Activated CD8-positive, alpha-beta T cell treated with anti-CD3 and anti-CD28 coated beads for 36 hours (primary cell): ENCODE measurements around the gene SND1. TPM values are rescaled to one million over a fixed set of nuclear protein-coding genes. Genes with fewer than 3 reads are reported as not detected.
"Not testable (repeated sequence)": the region's sequence is repeated elsewhere in the genome, so short reads cannot be mapped to it uniquely, and the experiment has no call there.

Experiments used
- ATAC-seq: fragments of 200-7000 bp; cut with Tn5 transposase; one replicate; pipeline ENCODE4 v1.10.0; 2021; ENCODE audit warnings: mild to moderate bottlenecking, moderate library complexity
- CTCF ChIA-PET: fragments of 350-600 bp; sonication (Branson Sonifier 250); formaldehyde crosslinking; loops from one replicate; lab custom pipeline; 2021; ENCODE audit warnings: antibody characterized with exemption; lab: Charles Lee
- POLR2A ChIA-PET: fragments of 350-600 bp; sonication (Branson Sonifier 250); formaldehyde crosslinking; loops from one replicate; lab custom pipeline; 2021; ENCODE audit warnings: antibody characterized with exemption; lab: Charles Lee
- DNase-seq: peaks from one replicate; pipeline ENCODE4 v3.0.0-alpha.2; 2020
- H3K27ac Mint-ChIP-seq: one replicate; pipeline ENCODE4 v1.8.0; 2021; ENCODE audit warnings: mild to moderate bottlenecking, mixed read lengths
- H3K27me3 Mint-ChIP-seq: one replicate; pipeline ENCODE4 v1.8.0; 2021; ENCODE audit warnings: mixed read lengths
- H3K36me3 Mint-ChIP-seq: one replicate; pipeline ENCODE4 v1.8.0; 2021; ENCODE audit warnings: low read depth, mixed read lengths
- H3K4me1 Mint-ChIP-seq: one replicate; pipeline ENCODE4 v1.8.0; 2021; ENCODE audit warnings: low read depth, mixed read lengths
- H3K4me3 Mint-ChIP-seq: one replicate; pipeline ENCODE4 v1.8.0; 2021; ENCODE audit warnings: mild to moderate bottlenecking, moderate library complexity, mixed read lengths
- H3K9me3 Mint-ChIP-seq: one replicate; pipeline ENCODE4 v1.8.0; 2021; ENCODE audit warnings: mixed read lengths
- intact Hi-C: fragments of 100-400 bp; cut with micrococcal nuclease; formaldehyde crosslinking; loops from one replicate; pipeline ENCODE4 v1.10.0; 2022
- total RNA-seq, 2 experiments: library from RNA; stranded (reverse); gene quantifications; one replicate each; pipeline ENCODE4 v1.2.3, GENCODE V29; 2021
- TF ChIP-seq, protein P1 (sequence below): fragments of 200-600 bp; IDR thresholded peaks from one replicate; pipeline ENCODE4 v1.8.0; 2022; ENCODE audit warnings: antibody characterized with exemption, mild to moderate bottlenecking

The SND1 gene
- total RNA-seq, 2 experiments from 2014 or later: 206 to 208 TPM

DNA sequence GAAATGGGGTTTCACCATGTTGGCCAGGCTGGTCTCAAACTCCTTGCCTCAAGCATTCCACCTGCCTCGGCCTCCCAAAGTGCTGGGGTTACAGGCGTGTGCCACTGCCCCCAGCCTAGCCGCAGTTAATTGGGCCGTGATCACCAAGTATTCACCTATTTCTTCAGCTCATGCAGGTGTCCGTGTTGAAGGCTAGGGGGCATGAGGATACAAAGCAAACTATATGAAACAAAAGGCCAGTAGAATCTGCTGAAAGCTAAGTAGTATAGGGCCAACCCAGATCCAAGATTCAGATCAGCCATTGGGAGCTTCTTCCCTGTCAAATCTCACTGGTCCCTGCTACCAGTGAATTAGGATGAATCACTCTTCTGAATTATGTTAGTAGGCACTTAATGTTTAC lies 305.9 kb downstream of the SND1 start:
- Mint-ChIP-seq H3K4me3 (no peak overlapping the region), H3K36me3 (peaks cover 46% of the 10 kb centered on the region), H3K4me1 (peaks cover 13% of the 10 kb centered on the region), H3K27me3 (no peaks in the 10 kb centered on the region), H3K27ac (no peak overlapping the region), H3K9me3 (peaks cover 4% of the 10 kb centered on the region)
- DNase-seq: no peak
- POLR2A ChIA-PET: interaction anchor here (0.8 kb wide), 1 partner anchor 58 kb away, joined by 3 read pairs; no protein-coding TSS in a partner anchor
- no peak for ATAC-seq
- CTCF ChIA-PET: interaction anchor here (1.4 kb wide), 1 partner anchor 10 kb away, joined by 4 read pairs; no protein-coding TSS in a partner anchor
- TF ChIP-seq, protein P1, sequence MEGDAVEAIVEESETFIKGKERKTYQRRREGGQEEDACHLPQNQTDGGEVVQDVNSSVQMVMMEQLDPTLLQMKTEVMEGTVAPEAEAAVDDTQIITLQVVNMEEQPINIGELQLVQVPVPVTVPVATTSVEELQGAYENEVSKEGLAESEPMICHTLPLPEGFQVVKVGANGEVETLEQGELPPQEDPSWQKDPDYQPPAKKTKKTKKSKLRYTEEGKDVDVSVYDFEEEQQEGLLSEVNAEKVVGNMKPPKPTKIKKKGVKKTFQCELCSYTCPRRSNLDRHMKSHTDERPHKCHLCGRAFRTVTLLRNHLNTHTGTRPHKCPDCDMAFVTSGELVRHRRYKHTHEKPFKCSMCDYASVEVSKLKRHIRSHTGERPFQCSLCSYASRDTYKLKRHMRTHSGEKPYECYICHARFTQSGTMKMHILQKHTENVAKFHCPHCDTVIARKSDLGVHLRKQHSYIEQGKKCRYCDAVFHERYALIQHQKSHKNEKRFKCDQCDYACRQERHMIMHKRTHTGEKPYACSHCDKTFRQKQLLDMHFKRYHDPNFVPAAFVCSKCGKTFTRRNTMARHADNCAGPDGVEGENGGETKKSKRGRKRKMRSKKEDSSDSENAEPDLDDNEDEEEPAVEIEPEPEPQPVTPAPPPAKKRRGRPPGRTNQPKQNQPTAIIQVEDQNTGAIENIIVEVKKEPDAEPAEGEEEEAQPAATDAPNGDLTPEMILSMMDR: no peak
- intact Hi-C loops: no loop called here

DNA sequence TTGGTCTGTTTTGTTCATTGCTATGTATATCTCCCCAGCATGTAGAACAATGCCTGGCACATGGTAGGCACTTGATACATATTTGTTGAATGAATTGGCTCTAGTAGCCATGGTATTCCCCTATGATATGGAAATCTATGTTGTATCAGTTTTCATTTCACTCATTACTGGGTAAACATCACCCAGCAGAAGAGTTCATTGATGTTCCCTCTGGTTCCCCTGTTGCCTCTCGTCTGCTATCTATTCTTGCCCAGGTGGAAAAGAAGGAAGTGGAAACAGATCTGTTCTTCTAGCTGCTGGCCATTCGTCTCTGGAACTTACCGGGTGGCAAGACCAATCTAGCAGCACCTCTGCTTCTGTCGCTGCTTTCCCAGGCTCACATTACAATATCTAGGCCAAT lies 307.8 kb downstream of the SND1 start:
- Mint-ChIP-seq H3K27ac (no peak overlapping the region), H3K9me3 (peaks cover 6% of the 10 kb centered on the region), H3K4me1 (peaks cover 13% of the 10 kb centered on the region), H3K36me3 (peaks cover 44% of the 10 kb centered on the region), H3K4me3 (no peak overlapping the region), H3K27me3 (no peaks in the 10 kb centered on the region)
- TF ChIP-seq, protein P1: no peak
- CTCF ChIA-PET: no interaction called here
- intact Hi-C loops: no loop called here
- POLR2A ChIA-PET: interaction anchor here (0.6 kb wide), 1 partner anchor 9 kb away, joined by 3 read pairs; no protein-coding TSS in a partner anchor
- ATAC-seq (no peak), DNase-seq (no peak)

DNA sequence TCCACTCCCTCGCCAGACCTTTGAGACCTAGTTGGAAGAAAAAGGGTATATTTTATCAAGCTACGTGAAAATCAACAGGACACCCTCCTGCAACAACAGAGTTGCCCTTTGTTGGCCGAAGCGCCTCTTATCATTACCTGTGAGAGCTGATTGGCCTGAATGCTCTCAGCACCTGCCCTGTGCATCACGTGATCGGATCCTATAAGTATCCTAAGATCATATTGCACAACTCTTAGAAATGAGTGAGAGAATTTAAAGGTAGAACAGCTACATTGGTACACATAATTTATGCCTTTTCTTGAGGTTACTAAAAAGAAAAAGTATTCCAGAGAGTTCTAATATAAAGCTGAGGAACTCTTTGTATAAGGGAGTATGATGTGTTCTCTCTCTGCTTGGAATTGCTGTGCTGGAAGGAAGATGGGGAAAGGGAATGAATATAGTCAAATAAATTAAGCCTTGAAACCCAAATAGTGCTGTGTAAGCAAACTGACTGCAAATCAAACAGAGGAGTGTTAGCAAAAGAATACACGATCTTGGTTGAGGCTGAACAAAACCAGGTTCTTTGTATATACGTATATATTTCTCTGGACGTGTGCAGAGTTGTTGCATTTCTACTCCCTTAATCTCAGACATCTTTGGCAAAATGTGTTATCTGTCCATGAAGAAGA lies 309.9 kb downstream of the SND1 start:
- POLR2A ChIA-PET: no interaction called here
- CTCF ChIA-PET: interaction anchor here (1.3 kb wide), 1 partner anchor 21 kb away, joined by 3 read pairs; no protein-coding TSS in a partner anchor
- Mint-ChIP-seq H3K36me3 (peaks cover 41% of the 10 kb centered on the region), H3K4me1 (peaks cover 13% of the 10 kb centered on the region), H3K4me3 (no peak overlapping the region), H3K9me3 (peaks cover 6% of the 10 kb centered on the region), H3K27ac (no peak overlapping the region), H3K27me3 (no peaks in the 10 kb centered on the region)
- no peak for ATAC-seq
- TF ChIP-seq, protein P1: no peak
- no peak for DNase-seq
- intact Hi-C loops: no loop called here

DNA sequence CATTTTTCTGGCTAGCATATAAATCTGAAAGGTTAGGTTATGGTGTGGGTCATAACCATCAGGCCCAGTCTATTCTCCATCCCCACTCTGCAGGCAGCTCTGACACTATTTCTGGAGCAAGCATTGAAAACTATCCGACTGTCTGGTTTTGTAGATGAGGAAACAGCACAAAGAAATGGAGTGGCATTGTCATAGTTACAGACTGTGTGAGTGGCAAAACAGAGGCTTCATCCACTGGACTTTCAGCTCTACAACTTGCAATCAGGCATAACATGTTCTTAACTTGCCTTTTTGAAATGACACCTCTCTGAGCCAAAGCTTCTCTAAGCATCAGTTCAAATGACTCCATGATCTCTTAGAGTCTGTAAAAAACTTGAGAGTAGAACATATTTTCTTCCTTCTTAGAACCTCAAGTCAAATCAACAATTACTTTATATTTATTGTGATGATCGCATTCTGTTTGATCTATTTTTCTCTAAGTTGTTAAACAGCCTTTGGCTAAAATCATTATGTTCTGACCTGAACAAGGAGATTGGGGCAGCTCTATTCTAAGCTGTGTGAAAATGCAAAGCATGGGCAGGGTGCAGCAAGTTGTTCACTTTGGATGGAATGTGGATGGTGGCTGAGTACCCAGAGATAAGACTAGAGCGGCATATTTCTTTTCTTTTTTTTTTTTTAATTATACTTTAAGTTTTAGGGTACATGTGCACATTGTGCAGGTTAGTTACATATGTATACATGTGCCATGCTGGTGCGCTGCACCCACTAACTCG lies 310.8 kb downstream of the SND1 start:
- Mint-ChIP-seq H3K27me3 (no peaks in the 10 kb centered on the region), H3K27ac (no peak overlapping the region), H3K4me3 (no peak overlapping the region), H3K4me1 (peaks cover 13% of the 10 kb centered on the region), H3K9me3 (peaks cover 6% of the 10 kb centered on the region), H3K36me3 (peaks cover 41% of the 10 kb centered on the region)
- ChIA-PET POLR2A (no interaction called here), CTCF (no interaction called here)
- DNase-seq (no peak), ATAC-seq (no peak)
- intact Hi-C loops: no loop called here
- TF ChIP-seq, protein P1: no peak

DNA sequence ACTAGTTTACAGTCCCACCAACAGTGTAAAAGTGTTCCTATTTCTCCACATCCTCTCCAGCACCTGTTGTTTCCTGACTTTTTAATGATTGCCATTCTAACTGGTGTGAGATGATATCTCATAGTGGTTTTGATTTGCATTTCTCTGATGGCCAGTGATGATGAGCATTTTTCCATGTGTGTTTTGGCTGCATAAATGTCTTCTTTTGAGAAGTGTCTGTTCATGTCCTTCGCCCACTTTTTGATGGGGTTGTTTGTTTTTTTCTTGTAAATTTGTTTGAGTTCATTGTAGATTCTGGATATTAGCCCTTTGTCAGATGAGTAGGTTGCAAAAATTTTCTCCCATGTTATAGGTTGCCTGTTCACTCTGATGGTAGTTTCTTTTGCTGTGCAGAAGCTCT lies 311.9 kb downstream of the SND1 start:
- H3K4me1 Mint-ChIP-seq: peaks cover 13% of the 10 kb centered on the region
- POLR2A ChIA-PET, H3K27me3 Mint-ChIP-seq, CTCF ChIA-PET, H3K27ac Mint-ChIP-seq, H3K9me3 Mint-ChIP-seq, intact Hi-C loops, H3K4me3 Mint-ChIP-seq, ATAC-seq, DNase-seq: not testable (repeated sequence)
- H3K36me3 Mint-ChIP-seq: peaks cover 34% of the 10 kb centered on the region
